ENCODE results near the gene KCNJ4. TPM values are rescaled to one million over a fixed set of nuclear protein-coding genes. Genes with fewer than 3 reads are reported as not detected.
"Not testable (repeated sequence)": the region's sequence is repeated elsewhere in the genome, so short reads cannot be mapped to it uniquely, and the experiment has no call there.

KCNJ4 gene
- total and polyA plus RNA-seq, 5 donors: 15.7 to 40.5 (median 33.1) TPM

DNA sequence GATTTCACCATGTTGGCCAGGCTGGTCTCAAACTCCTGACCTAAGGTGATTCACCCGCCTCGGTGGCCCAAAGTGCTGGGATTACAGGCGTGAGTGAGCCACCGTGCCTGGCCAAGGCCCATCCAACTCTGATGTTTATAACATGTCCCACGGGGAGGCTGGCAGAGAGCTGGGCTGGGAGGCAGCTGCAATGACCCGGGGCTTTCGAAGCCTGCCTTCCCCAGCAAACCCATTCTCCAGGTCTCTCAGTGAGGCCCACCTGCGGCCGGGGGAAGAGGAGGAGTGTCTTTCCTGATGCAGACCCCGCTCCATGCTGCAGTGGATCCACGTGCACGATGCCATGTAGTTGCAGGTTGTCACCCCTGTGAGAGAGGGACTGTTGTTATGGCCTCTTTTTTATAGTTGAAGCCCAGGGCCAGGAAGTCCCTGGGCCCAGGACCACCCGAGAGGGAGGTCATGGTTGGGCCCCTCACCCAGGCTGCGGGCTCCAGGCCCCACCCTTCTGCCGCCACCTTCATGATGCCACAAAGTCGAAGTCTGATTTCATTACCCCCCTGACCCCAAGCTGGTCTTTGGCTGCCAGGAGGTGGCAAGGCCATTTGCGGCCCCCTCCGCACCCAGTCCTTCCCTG is 38.3 kb downstream of the KCNJ4 start:
- DNase-seq: peak in 1 of 3 donors; percentile 35
- 90% methylated on average over 18 of the region's 18 CpGs for WGBS
- intact Hi-C loops (cut with DNase I): loop anchor here in 2 of 4 donors (10.0 kb wide), 2 partner anchors 48 to 158 kb away; partner anchors contain the start of genes DMC1 (in 1 of the 2) and KDELR3 (in 1 of the 2)
- no peaks in the 10 kb centered on the region for H3K9me3 ChIP-seq (ENCODE audit: control insufficient read depth, low read length)
- no peak overlapping the region for H3K27ac ChIP-seq (ENCODE audit: low read length)
- peaks cover 3% of the 10 kb centered on the region for H3K4me1 ChIP-seq (ENCODE audit: control insufficient read depth, insufficient read depth, low read length)
- H3K27me3 ChIP-seq (ENCODE audit: control insufficient read depth, insufficient read depth): no peaks in the 10 kb centered on the region
- no peak overlapping the region for H3K4me3 ChIP-seq (ENCODE audit: low read length)
- no peak for ATAC-seq

DNA sequence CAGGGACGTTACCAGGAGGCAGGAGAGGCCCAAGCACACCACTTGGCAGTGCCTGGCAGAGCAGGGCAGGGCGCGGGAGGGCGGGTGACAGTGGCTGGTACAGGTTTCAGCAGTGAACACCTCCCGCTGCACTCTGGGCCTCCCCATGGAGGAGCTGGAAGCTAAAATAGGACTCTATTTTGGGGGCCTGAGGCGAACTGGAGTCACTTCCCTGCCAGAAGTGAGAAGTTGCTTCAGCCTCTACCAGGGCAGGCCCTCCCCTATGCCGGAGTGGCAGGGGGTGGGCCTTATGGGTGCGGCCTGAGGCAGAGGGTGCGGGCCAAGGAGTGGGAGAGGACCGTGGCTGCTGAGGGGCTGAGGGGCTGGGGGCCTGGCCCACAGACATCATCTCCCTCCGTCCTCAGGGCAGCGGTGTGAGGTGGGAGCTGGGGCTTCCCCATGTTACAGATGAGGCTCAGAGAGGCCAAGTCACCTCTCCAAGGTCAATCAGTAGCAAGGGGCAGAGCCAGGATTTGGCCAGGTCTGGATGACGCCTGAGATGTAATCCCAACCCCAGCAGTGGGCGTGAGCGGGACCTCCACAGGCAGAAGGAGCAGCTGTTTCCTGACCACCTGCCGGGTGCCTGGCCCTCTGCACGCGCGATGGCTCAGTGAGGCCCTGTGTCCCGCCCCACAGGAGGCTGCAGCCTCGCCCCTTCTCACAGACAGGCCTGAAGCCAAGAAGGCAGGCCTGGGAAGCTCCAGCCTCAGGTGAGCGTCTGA is 39.3 kb downstream of the KCNJ4 start:
- Histone ChIP-seq H3K27ac (ENCODE audit: low read length) (peak overlapping the region; percentile 54), H3K4me3 (ENCODE audit: low read length) (no peak overlapping the region), H3K27me3 (ENCODE audit: control insufficient read depth, insufficient read depth) (no peaks in the 10 kb centered on the region), H3K4me1 (ENCODE audit: control insufficient read depth, insufficient read depth, low read length) (peaks cover 3% of the 10 kb centered on the region), H3K9me3 (ENCODE audit: control insufficient read depth, low read length) (no peaks in the 10 kb centered on the region)
- DNase-seq (peak; percentile 49 to 85 (median 81)), ATAC-seq (peak; percentile 58 to 67)
- WGBS: 65% methylated on average over 22 of the region's 22 CpGs
- intact Hi-C loops (cut with DNase I): loop anchor here in 2 of 4 donors (10.0 kb wide), 2 partner anchors 49 to 159 kb away; partner anchors contain the start of genes DMC1 (in 1 of the 2) and KDELR3 (in 1 of the 2)

GRCh38 chr22:38415046-38415445 is 40.0 kb downstream of the KCNJ4 start:
- Histone ChIP-seq H3K27me3 (ENCODE audit: control insufficient read depth, insufficient read depth) (no peaks in the 10 kb centered on the region), H3K27ac (ENCODE audit: low read length) (peak overlapping the region; percentile 54), H3K4me3 (ENCODE audit: low read length) (no peak overlapping the region), H3K4me1 (ENCODE audit: control insufficient read depth, insufficient read depth, low read length) (peaks cover 3% of the 10 kb centered on the region), H3K9me3 (ENCODE audit: control insufficient read depth, low read length) (no peaks in the 10 kb centered on the region)
- intact Hi-C loops (cut with DNase I): loop anchor here in 2 of 4 donors (10.0 kb wide), 2 partner anchors 50 to 160 kb away; partner anchors contain the start of genes DMC1 (in 1 of the 2) and KDELR3 (in 1 of the 2)
- WGBS: 69% methylated on average over 12 of the region's 12 CpGs
- DNase-seq (peak in 1 of 3 donors; percentile 30), ATAC-seq (peak in 1 of 2 donors; percentile 9)

DNA sequence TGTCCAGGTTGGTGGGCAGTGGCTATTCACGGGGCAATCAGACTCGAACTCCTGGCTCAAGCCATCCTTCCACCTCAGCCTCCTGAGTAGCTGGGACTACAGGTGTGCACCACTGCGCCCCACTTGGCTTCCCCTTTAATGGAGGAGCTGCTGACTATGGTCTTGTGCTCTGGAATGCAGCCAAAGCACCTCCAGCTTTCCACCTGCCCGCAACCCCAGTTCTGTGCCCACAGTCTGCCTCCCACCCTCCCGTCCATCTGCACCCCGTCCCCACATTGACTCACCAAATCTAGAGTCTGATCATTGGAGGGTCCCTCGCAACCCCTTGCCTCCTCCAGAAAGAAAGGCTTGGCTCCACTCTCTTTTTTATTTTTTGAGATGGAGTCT is 41.0 kb downstream of the KCNJ4 start:
- DNase-seq: peak in 1 of 3 donors; percentile 29
- intact Hi-C loops (cut with DNase I): loop anchor here in 2 of 4 donors (5.0 to 10.0 kb wide), 3 partner anchors 51 to 161 kb away; partner anchors contain the start of genes DMC1 (in 2 of the 2) and KDELR3 (in 1 of the 2)
- H3K4me3 ChIP-seq (ENCODE audit: low read length): no peak overlapping the region
- WGBS: 98% methylated on average over 7 of the region's 7 CpGs
- no peak overlapping the region for H3K27ac ChIP-seq (ENCODE audit: low read length)
- H3K4me1 ChIP-seq (ENCODE audit: control insufficient read depth, insufficient read depth, low read length): peaks cover 3% of the 10 kb centered on the region
- no peaks in the 10 kb centered on the region for H3K9me3 ChIP-seq (ENCODE audit: control insufficient read depth, low read length)
- no peaks in the 10 kb centered on the region for H3K27me3 ChIP-seq (ENCODE audit: control insufficient read depth, insufficient read depth)
- no peak for ATAC-seq

DNA sequence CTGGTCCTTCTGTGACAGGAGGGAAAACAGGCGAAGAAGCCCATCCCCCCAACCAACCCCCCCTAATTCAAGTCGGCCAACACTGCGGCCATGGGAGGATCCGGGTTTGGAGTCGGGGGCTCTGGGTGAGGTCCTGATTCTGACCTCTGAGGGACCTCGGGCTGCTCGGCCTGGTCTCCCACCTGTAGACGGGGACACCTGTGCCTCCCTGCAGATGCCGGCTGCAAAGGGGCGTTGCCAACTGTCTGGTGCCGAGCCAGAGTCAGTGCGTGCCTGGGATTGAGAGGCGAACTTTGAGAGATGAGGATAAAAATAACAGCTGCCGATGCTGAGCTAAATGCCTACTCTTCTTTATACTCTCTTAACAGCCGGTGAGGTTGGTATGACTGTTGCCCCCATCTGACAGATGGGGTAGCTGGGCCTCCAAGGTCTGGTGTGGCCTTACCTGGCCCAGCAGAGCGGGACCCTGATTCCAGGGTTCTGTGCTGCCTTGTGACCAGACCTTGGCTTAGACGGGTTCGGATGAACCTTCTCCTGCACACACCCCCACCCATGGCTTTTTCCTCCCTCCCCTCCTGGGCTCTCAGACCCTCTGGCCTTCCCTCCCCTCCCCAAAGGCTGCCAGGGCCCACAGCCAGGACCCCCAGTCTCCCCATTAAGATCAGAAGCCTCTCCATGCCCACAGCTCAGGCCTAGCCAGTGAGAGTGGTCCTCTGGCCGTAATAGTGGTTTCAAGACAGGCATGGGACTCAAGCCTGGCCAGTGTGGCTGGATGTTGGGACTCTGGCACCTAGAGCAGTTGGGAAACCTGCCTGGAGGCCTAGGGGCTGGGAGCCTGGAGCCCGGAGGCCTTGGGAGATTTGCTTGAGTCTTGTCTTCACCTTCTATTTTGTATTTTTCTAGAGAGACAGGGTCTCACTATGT is 41.7 kb downstream of the KCNJ4 start:
- no peaks in the 10 kb centered on the region for H3K9me3 ChIP-seq (ENCODE audit: control insufficient read depth, low read length)
- WGBS: 33% methylated on average over 20 of the region's 20 CpGs
- peaks cover 3% of the 10 kb centered on the region for H3K4me1 ChIP-seq (ENCODE audit: control insufficient read depth, insufficient read depth, low read length)
- no peaks in the 10 kb centered on the region for H3K27me3 ChIP-seq (ENCODE audit: control insufficient read depth, insufficient read depth)
- intact Hi-C loops (cut with DNase I): loop anchor here in 2 of 4 donors (5.0 to 10.0 kb wide), 3 partner anchors 51 to 161 kb away; partner anchors contain the start of genes DMC1 (in 2 of the 2) and KDELR3 (in 1 of the 2)
- peak overlapping the region; percentile 17 for H3K4me3 ChIP-seq (ENCODE audit: low read length)
- DNase-seq: peak in 2 of 3 donors; percentile 78 to 80
- peak overlapping the region; percentile 37 for H3K27ac ChIP-seq (ENCODE audit: low read length)
- peak; percentile 8 to 28 for ATAC-seq

GRCh38 chr22:38412435-38413084 is 42.4 kb downstream of the KCNJ4 start:
- H3K4me3 ChIP-seq (ENCODE audit: low read length): peak overlapping the region; percentile 17

DNA sequence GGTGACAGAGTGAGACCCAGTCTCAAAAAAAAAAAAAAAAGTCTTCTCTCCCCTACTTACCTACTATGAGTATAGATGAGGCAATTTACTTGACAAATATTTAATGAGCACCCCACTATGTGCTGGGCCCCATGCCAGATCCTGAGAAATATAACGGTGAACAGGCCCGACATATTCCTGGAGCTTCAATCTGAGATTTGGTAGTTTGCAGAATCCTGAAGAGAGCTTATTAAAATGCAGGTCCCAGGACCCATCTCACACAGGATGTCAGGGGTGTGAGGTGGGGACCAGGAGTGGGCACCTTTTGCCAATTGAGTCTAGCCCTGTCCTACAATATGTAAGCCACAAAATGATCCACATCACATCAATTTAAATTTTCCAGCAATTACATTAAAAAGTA is 44.0 kb downstream of the KCNJ4 start:
- H3K4me1 ChIP-seq (ENCODE audit: control insufficient read depth, insufficient read depth, low read length): peaks cover 3% of the 10 kb centered on the region
- ATAC-seq (no peak), DNase-seq (peak in 1 of 3 donors; percentile 28)
- no peak overlapping the region for H3K4me3 ChIP-seq (ENCODE audit: low read length)
- no peaks in the 10 kb centered on the region for H3K9me3 ChIP-seq (ENCODE audit: control insufficient read depth, low read length)
- no peak overlapping the region for H3K27ac ChIP-seq (ENCODE audit: low read length)
- intact Hi-C loops (cut with DNase I): loop anchor here in 2 of 4 donors (5.0 to 10.0 kb wide), 3 partner anchors 54 to 164 kb away; partner anchors contain the start of genes DMC1 (in 2 of the 2) and KDELR3 (in 1 of the 2)
- WGBS: 96% methylated on average over 2 of the region's 2 CpGs
- no peaks in the 10 kb centered on the region for H3K27me3 ChIP-seq (ENCODE audit: control insufficient read depth, insufficient read depth)

More at GRCh38 chr22:38412435-38413084, 42.4 kb downstream of the KCNJ4 start:
- WGBS: 10% methylated on average over 45 of the region's 45 CpGs
- peaks cover 3% of the 10 kb centered on the region for H3K4me1 ChIP-seq (ENCODE audit: control insufficient read depth, insufficient read depth, low read length)
- ATAC-seq (peak; percentile 15 to 47), DNase-seq (peak in 2 of 3 donors; percentile 63 to 75)
- H3K9me3 ChIP-seq (ENCODE audit: control insufficient read depth, low read length): no peaks in the 10 kb centered on the region
- intact Hi-C loops (cut with DNase I): loop anchor here in 2 of 4 donors (5.0 to 10.0 kb wide), 3 partner anchors 52 to 162 kb away; partner anchors contain the start of genes DMC1 (in 2 of the 2) and KDELR3 (in 1 of the 2)
- peak overlapping the region; percentile 37 for H3K27ac ChIP-seq (ENCODE audit: low read length)
- no peaks in the 10 kb centered on the region for H3K27me3 ChIP-seq (ENCODE audit: control insufficient read depth, insufficient read depth)

DNA sequence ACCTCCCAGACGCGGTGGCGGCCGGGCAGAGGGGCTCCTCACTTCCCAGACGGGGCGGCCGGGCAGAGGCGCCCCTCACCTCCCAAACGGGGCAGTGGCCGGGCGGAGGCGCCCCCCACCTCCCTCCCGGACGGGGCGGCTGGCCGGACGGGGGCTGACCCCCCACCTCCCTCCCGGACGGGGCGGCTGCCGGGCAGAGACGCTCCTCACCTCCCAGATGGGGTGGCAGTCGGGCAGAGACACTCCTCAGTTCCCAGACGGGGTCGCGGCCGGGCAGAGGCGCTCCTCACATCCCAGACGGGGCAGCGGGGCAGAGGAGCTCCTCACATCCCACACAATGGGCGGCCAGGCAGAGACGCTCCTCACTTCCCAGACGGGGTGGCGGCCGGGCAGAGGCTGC is 45.1 kb downstream of the KCNJ4 start:
- WGBS: 96% methylated on average over 35 of the region's 35 CpGs
- not testable (repeated sequence) for H3K4me3 ChIP-seq (ENCODE audit: low read length); H3K4me1 ChIP-seq (ENCODE audit: control insufficient read depth, insufficient read depth, low read length); ATAC-seq; H3K27me3 ChIP-seq (ENCODE audit: control insufficient read depth, insufficient read depth); H3K9me3 ChIP-seq (ENCODE audit: control insufficient read depth, low read length); H3K27ac ChIP-seq (ENCODE audit: low read length)
- intact Hi-C loops (cut with DNase I): loop anchor here in 2 of 4 donors (5.0 to 10.0 kb wide), 4 partner anchors 55 to 165 kb away; partner anchors contain the start of genes DMC1 (in 2 of the 2), DDX17 (in 1 of the 2) and KDELR3 (in 1 of the 2)
- DNase-seq: peak in 1 of 3 donors; percentile 50

- no peak for DNase-seq
- intact Hi-C loops (cut with DNase I): loop anchor here in 1 of 4 donors (10.0 kb wide), 1 partner anchor 98 kb away; the partner anchor contains the start of gene DDX17
- no peaks in the 10 kb centered on the region for H3K4me1 ChIP-seq (ENCODE audit: control insufficient read depth, insufficient read depth, low read length)
- H3K4me3 ChIP-seq (ENCODE audit: low read length): no peak overlapping the region
- no peaks in the 10 kb centered on the region for H3K27me3 ChIP-seq (ENCODE audit: control insufficient read depth, insufficient read depth)
- ATAC-seq: no peak
- no peak overlapping the region for H3K27ac ChIP-seq (ENCODE audit: low read length)
- WGBS: 58% methylated on average over 4 of the region's 4 CpGs
- no peaks in the 10 kb centered on the region for H3K9me3 ChIP-seq (ENCODE audit: control insufficient read depth, low read length)
These were observed 48.4 kb downstream of the KCNJ4 start for GRCh38 chr22:38406617-38407016.

All from right cardiac atrium (tissue), 5 donors.